ENCODE data around the gene IL1RAPL2.

GRCh38 chrX:105608745-105609144 is 1042.7 kb downstream of the IL1RAPL2 start:
- TF ChIP-seq POLR2A (IDR thresholded peaks at IDR 0.05; ENCODE audit: low read depth), result no peak
- no peak for TF ChIP-seq CTCF (IDR thresholded peaks at IDR 0.05)

Data from esophagus muscularis mucosa (tissue), 3 donors.